Islet of Langerhans (tissue), 1 donor: ENCODE measurements around the gene TRIM10.
"Not testable (repeated sequence)": the region's sequence is repeated elsewhere in the genome, so short reads cannot be mapped to it uniquely, and the experiment has no call there.

Source experiments
- FAIRE-seq: peaks from one replicate; lab custom pipeline; 2011; peaks lifted over from hg19 to GRCh38; lab: Jason Lieb, UNC

Gene TRIM10

DNA sequence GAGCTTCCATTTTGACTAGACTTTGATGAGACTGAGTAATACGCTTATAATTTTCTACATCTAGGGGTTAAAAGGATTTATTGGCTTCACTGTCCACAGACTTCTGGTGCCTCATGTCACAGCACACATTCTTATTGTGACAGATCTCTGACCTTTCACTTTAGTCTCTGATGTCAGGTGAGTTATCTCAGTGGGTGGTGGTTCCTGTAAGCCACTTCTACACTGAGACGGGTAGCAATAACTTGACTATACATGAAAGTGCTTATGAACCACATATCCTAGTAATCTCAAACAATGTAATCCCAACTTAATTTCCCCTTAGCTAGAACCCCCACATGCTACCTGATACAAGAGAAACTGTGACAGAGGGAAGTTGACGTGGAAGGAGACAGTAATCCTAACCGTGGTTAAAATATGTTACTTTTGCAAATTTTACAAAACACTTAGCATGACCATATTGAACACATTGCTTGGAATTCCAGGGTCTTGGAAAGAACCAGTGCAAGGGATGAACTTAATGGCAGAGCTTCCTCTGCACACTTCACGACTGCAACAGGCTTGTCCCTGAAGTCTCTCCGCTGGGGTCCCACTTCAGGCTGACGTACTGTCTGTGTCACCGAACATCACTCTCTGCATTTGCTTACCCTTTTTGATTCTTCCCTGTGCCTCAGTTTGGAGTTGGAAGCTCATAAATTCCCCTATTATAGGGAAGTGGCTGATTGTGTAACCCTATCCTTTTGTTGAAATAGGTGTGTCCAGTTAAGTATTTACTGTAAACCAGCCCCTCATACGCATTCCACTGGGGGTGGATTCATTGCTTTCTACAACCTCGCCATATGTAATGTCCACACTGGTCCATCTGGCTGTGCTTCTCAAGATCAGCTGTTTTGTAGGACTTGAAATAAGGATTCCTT is 31.5 kb downstream of the TRIM10 start:
- FAIRE-seq: no peak

DNA sequence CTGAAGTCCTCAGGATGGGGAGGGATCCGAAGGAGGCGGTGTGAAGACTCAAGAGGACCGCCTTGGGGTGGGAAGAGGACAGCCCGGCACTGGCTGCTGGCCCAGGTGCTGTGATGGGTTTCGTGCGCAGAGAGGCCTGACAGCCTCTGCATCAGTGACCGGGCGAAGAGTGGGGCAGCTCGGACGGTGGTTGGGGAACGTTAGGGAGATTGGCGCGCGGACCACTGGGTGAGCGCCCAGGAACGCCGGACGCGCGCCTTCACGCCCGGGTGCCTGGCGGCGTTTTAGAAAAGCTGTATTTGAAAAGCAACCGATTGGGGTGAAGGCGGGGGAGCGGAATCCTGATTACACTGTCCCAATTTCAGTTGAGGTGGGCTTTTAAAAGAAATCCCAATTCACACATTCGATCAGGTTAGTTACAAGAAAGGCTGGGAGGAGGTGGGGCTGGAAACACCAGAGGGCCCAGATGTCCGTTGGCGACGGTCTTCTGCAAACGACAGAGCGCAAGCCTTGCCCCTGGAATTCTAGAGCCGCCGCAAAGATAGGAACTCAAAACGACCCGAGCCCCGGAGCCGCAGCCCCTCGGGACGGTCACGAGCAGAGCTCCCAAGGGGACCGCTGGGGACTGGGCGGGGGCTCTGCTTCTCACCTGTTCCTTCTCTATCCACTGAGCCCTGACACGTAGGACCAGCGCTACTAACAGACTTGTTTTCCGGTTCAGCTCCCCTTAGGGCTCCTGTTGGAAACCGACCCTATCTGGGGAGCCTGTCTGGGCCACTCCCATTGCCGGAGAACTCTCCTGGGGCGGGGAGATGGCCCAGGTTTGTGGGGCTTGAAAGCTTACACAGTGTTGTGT is 33.5 kb downstream of the TRIM10 start:
- no peak for FAIRE-seq

DNA sequence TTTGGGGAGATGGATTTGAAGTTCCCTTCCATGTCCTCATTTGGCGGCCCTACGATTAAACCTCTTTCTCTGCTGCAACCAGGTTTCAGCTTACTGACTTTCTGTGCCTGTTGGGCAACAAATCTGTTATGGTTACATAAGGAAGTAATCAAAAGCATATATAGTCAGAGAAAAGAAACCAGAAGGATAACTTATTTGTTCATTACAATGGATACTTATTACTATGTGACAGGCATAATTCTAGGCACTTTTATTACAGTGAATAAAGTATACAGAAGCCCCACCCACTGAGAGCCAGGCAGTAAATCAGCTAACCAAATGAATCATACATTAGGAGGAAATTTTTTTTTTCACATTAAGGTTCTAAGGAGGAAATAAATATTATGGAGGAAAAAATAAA is 38.5 kb downstream of the TRIM10 start:
- FAIRE-seq: no peak

DNA sequence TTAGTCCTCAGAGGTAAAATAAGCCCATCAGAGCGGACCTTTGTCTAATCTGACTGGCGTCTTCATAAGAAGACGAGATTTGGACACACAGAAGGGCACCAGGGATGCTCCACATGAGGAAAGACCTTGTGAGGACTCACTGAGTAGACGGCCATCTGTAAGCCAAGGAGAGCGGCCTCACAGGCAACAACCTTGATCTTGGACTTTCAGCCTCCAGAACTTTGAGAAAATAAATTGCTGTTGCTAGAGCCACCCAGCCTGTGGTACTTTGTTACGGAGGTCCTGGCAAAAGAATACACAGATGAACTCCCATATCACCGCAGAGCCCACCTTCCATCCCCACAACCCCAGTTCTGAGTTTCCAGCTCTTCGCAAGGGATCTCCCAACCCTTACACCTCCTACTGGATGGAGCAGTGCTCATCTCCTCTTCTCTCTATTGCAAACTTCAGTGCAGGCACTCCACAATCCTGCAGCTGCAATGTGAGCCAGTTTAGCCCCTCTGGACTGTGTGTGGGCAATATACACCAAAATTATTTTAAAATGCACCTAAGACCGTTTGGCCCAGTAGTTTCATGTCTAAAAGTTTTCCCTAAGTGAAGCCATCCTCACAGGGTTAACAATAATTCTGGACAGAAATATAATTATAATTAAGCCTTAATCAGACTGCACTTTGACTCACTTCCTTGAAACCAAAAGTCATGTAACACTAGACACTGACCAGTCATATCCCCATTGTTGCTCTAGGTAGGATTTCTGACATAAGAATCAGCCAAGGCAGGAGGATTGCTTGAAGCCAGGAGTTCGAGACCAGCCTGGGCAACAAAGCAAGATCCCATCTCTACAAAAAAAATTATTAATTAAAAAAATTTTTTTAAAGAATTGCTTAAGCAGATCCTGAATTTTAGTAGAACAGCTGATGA is 39.3 kb downstream of the TRIM10 start:
- no peak for FAIRE-seq

DNA sequence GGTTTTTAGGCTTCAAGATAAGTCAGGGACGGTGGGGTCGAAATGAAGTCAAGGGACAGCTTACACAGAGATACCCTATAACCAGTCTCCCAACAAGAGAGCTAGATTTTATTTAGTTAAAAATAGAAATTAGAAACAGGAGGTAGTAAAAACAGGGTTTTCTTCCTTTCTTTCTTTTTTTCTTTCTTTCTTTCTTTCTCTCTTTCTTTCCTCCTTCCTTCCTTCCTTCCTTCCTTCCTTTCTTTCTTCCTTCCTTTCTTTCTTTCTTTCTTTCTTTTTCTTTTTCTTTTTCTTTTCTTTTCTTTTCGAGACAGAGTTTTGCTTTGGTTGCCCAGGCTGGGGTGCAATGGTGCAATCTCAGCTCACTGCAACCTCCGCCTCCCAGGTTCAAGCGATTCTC is 42.3 kb downstream of the TRIM10 start:
- not testable (repeated sequence) for FAIRE-seq

DNA sequence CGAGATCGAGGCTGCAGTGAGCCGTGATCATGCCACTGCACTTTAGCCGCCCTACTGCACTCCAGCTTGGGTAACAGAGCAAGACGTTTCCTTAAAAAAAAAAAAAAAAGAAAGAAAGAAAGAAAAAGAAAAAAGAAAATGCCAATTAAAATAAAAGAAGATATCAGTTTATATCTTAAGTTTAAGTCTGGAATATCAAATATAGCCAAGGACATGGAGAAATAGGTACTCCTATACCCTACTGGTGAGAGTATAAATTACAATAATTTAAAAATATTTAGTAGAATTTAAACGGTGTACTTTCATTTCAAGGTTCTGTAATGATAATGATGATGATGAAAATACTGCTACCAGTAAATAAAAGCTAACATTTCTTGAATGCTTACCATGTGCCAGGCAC is 44.3 kb downstream of the TRIM10 start:
- no peak for FAIRE-seq

DNA sequence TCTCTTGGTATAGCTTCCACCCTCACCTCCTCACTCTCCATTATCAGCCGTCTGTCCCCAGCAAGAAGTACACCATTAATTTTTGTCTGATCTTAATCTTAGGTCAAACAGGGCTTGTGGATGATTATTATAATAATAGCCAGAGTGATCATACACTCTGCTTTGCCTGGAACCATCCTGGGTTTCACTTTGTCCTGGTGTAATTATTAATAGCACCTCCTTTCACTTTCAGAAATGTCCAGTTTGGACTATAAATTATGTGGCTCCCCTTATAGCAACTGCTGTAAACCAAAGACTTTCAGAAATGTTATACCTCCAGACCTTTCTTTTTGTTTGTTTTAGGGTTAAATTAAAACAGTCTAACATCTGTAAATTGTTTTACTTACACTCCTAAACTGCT is 47.2 kb downstream of the TRIM10 start:
- FAIRE-seq: no peak

DNA sequence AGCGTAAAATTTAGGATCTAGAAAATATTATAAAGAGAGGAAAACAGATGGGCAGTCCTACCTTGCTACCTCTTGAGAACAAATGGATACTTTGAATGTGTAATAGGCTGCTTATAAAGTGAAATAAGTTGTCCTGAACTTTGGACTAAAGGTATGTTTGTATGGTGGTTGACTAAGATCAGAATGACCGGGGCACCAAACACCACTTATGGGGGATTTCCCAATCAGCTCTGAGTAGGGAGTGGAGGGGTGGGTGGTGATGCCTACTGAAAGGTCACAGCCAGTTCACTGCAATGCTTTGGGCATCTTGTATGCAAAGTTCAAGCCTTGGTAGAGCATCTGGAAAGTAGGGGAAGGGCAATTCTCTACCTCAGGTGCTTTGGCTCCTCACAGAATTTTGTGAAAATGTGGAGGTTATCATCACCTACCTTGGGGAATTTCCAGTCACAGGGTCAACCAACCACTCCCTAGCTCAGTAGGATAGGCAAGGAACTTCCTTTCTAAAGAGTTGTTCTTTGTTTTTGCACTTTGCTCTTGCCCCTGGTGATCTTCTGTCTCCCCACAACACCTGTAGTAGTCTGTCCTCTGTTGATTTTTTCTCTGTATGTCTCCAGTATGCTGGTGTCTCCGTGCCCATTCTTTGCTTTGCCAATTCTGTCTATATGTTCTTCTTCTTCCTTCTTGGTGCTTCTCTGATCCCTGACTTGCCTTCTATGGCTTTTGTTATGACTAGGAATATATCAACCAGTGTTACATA is 47.8 kb downstream of the TRIM10 start, which contains the start of gene TRIM31:
Gene TRIM31 (minus strand): TSS at position 88 of the 757 bp plus-strand sequence. CDS start 285 bp downstream, outside the sequence.
- no peak for FAIRE-seq

DNA sequence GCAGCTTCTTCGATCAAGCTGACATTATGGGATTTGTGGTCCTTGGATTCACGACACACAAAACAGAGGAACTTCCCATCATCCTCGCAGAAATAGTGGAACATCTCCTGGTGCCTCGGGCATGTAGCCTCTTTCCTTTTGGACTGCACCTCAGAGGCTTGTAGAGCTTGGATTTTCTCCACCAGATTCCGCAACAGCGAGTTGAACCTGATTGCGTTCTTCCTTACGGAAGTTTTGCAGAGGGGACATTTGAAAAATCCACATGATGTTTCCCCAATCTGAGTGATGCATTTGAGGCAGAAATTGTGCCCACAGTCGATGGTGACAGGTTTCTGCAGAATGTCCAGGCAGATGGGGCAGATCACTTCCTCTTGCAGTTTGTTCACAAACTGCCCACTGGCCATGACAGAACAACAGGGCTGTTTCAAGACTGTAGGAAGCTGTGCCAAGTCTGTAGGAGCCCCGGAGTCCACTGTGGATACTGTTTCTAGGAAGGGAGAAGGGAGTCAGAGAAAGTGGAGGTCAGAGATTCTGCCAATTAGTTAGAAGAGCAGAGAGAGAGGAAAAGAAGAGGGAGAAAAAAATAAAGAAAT is 48.5 kb downstream of the TRIM10 start:
- FAIRE-seq: no peak

DNA sequence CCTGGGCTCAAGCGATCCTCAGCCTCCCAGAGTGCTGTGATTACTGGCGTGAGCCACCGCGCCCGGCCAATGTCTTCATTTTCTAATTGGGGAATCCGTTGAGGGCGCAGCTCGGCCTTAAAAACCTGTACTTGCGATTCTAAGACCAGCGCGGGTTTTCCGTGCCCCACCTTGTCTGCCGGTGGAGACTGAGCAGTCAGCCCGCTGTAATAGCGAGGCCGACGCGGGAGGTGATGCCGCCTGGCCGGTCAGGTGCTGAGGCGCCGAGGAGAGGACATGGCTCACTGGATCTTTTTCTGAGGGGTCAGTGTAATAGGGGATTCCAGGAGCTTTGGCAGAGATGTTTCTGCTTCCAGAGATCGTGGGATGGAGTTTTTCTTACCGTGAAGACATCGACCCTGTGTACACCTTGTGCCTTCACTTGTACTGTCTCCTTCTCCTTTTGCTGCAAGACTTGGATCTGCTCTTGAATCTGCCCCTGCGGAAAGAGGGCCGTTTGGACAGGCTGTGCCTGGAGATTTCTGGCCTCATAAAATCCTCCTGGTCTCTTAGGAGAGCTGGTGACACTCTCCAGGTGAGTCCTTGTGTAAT is 49.6 kb downstream of the TRIM10 start:
- FAIRE-seq: no peak

DNA sequence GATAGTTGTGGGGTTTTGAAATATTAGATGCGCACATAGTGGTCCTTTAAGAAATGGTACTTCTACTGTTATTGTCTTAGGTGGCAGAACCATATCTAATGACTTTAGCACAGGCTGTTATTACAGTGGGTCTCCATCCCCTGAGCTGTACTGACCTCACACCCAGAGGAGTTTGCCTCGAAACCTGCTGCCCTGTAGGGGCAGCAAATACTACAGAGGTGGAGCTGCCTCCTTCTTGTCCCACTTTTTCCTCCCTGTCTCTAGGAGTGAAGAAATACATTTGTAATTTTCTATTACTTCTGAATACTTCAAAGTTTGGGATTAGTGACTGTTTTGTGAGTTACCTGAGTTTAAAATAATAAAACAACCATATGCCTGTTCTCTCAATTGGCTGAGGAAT is 56.4 kb downstream of the TRIM10 start:
- no peak for FAIRE-seq

DNA sequence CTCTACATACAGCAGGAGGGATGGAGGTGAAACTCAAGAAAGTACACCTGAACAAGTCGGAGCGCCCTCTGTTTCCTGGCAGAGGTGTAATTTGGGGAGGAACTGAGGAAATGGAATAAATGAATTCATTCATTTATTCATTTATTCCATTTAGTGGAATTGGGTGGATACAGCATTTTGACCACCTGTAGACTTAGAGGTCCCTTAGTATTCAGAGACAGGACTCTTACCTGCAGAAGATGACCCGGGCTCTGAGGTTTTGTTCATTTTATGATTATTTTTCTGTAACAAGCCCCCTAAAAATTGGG is 57.2 kb downstream of the TRIM10 start:
- FAIRE-seq: no peak

DNA sequence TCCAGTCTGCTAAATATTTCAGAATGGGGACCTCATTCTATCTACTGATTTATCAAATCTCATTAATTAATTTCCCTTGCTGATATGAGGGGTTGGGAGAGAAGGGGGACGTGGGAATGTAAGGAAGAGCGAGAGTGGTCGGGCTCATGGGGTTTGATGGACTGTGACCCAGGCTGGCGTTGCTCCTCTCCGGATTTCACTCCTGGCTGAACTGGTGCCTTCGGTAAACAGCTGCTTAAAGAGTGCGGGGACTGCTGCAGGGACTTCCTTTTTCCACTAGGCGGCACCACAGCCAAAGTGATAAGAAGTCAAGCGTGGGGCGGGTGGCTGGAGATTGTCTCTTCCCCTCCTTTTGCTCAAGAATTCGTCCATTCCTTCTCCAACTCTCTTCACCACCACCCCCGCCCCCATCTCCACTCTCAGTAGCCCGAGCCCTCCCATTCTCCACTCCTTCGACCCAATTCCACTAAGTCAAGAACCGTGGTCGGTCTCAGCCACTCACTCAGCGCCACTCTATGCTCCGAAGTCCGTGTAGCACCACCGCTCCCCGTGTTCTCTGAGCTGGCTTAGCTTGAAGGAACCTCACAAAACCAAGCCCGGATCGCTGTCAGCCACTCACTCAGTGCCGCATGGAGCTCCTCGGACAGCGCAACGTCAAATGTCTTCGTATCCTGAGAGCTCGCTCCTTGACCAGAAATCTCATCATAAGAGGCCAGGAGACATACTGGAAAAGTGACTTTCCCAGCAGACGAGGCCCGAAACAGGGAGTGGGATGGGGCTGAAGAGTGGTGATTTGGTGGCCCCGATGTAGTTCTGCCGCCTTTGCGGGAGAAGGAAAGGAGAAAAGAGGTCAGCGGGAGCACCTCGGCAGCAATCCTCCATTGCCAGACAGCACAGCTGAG is 57.8 kb downstream of the TRIM10 start:
- no peak for FAIRE-seq

DNA sequence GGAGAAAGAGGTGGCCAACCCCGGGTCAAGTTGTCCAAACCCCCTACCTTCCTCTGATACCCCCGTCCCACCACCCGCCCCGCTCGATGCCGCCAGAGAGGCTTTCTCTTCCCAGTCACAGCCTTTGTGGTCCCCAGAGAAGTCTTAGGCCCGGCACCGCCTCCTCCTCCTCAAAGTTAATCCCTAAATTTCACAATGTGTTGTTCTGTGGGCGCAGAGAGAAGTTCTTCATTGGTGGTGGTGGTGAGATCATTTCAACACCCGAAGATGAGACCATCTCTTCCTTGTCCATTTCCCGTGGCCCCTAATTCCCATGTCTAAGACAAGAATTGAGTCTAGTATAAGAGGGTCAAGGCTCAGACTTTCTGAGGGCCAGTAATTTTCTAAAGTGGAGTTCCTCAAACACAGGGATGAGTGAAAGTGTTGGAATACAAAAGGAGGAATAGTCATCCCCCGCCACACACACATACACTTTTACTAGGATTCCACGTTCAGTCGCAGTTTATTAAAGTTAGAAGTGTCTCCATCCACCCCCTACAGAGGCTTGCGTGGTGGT is 58.5 kb downstream of the TRIM10 start:
- FAIRE-seq: no peak
